Spleen (tissue), 7 donors: ENCODE data around the gene GRIK3.

ENCODE experiments used
- POLR2A ChIP-seq, 3 donors: fragments of 450-650 bp; IDR thresholded peaks; one replicate each; pipeline ENCODE4 v1.5.1; 2017; ENCODE audit warnings: antibody characterized with exemption in 3 of 3, mild to moderate bottlenecking in 1 of 3
- TF ChIP-seq, protein P1 (sequence below), 11 experiments: fragments of 200-600 bp in 7 of 11; fragments of 450-650 bp in 4 of 11; sonication (generic) in 4 of 11; IDR thresholded peaks in 8 of 11; conservative IDR thresholded peaks in 3 of 11; 1 replicate in 7 of 11; 2 replicates in 4 of 11; pipeline versions ENCODE4 v1.4.0 to v1.8.0; 2016 to 2021; ENCODE audit warnings: antibody characterized with exemption in 11 of 11, inconsistent platforms in 4 of 11, mild to moderate bottlenecking in 1 of 11
- donor health status: DM: no; HTN: no; CAD: no; lungs with moderate emphysema.
- donor health status: DM: no; HTN: no; CAD: no.
- donor health status: DM: no; HTN: no; CAD: no.

DNA sequence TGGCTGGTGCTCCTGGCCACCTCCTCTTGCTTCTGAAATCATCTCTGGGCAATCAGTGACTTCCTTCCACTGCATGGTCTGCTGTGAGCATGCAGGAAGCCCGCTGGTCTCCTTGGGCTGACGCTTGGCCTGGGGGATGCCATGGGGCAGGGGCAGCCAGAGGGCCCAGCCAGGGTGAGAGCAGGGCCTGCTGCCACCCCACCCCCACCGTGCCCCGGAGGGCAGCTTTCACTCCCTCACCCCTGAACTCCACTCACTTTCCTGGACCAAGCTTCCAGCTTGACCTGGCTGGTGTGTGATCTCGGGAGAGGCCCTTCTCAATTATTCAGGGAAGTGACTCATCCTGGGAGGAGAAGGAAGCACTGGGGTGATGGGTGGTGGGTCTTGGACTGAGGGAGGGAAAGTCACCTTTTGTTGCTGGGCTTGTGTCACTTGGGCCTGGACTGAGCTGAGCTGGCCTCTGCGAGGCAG is 281.4 kb downstream of the GRIK3 start:
- TF ChIP-seq, protein P1, sequence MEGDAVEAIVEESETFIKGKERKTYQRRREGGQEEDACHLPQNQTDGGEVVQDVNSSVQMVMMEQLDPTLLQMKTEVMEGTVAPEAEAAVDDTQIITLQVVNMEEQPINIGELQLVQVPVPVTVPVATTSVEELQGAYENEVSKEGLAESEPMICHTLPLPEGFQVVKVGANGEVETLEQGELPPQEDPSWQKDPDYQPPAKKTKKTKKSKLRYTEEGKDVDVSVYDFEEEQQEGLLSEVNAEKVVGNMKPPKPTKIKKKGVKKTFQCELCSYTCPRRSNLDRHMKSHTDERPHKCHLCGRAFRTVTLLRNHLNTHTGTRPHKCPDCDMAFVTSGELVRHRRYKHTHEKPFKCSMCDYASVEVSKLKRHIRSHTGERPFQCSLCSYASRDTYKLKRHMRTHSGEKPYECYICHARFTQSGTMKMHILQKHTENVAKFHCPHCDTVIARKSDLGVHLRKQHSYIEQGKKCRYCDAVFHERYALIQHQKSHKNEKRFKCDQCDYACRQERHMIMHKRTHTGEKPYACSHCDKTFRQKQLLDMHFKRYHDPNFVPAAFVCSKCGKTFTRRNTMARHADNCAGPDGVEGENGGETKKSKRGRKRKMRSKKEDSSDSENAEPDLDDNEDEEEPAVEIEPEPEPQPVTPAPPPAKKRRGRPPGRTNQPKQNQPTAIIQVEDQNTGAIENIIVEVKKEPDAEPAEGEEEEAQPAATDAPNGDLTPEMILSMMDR (IDR thresholded peaks at IDR 0.05 in 8 of 11, conservative IDR thresholded peaks at IDR 0.05 in 3 of 11): no peak
- no peak for TF ChIP-seq POLR2A (IDR thresholded peaks at IDR 0.05)
